MM.1S (cell line): ENCODE results near the gene CACNA2D1.

Experiments used
- DNase-seq: peaks from one replicate; pipeline ENCODE4 v3.0.0-alpha.2; 2015
- H2AFZ ChIP-seq: fragments of 300-600 bp; sonication (generic); 2 replicates; pipeline ENCODE4 v1.6.0; 2016; ENCODE audit warnings: antibody characterized with exemption, low read length
- H3F3A ChIP-seq: fragments of 300-600 bp; sonication (generic); 2 replicates; pipeline ENCODE4 v1.6.1; 2016; ENCODE audit warnings: mild to moderate bottlenecking, antibody characterized with exemption, low read length, moderate library complexity, mixed read lengths; ENCODE audit not compliant: insufficient read depth
- H3K27ac ChIP-seq: fragments of 300-600 bp; sonication (generic); 2 replicates; pipeline ENCODE4 v1.5.1; 2016; ENCODE audit warnings: mild to moderate bottlenecking, low read length
- H3K27me3 ChIP-seq: fragments of 300-600 bp; sonication (generic); replicated peaks from 2 replicates; pipeline ENCODE4 v1.6.0; 2016; ENCODE audit warnings: low read length; ENCODE audit not compliant: insufficient read depth
- H3K36me3 ChIP-seq: fragments of 300-600 bp; sonication (generic); replicated peaks from 2 replicates; pipeline ENCODE4 v1.6.1; 2016; ENCODE audit warnings: mild to moderate bottlenecking, low read length, mixed read lengths; ENCODE audit not compliant: insufficient read depth
- H3K4me1 ChIP-seq: fragments of 300-600 bp; sonication (generic); 2 replicates; pipeline ENCODE4 v1.6.1; 2016; ENCODE audit warnings: low read length, mixed read lengths
- H3K4me2 ChIP-seq: fragments of 300-600 bp; sonication (generic); 2 replicates; pipeline ENCODE4 v1.6.0; 2016; ENCODE audit warnings: low read depth, low read length
- H3K4me3 ChIP-seq: fragments of 300-600 bp; sonication (generic); 2 replicates; pipeline ENCODE4 v1.5.1; 2016; ENCODE audit warnings: low read length, mixed read lengths
- H3K79me2 ChIP-seq: fragments of 300-600 bp; sonication (generic); 2 replicates; pipeline ENCODE4 v1.6.1; 2016; ENCODE audit warnings: mixed run types, low read length, mixed read lengths
- H3K9ac ChIP-seq: fragments of 300-600 bp; sonication (generic); 2 replicates; pipeline ENCODE4 v1.6.1; 2016; ENCODE audit warnings: low read length, mixed read lengths
- H3K9me2 ChIP-seq: fragments of 300-600 bp; sonication (generic); replicated peaks from 2 replicates; pipeline ENCODE4 v1.6.1; 2016; ENCODE audit warnings: mild to moderate bottlenecking, low read length, mixed read lengths; ENCODE audit not compliant: insufficient read depth
- H3K9me3 ChIP-seq: fragments of 300-600 bp; sonication (generic); replicated peaks from 2 replicates; pipeline ENCODE4 v1.6.1; 2016; ENCODE audit warnings: mild to moderate bottlenecking, low read length, mixed read lengths; ENCODE audit not compliant: insufficient read depth
- H4K20me1 ChIP-seq: fragments of 300-600 bp; sonication (generic); 2 replicates; pipeline ENCODE4 v1.6.1; 2016; ENCODE audit warnings: mild to moderate bottlenecking, low read length, moderate library complexity, mixed read lengths; ENCODE audit not compliant: insufficient read depth
- EZH2 ChIP-seq: fragments of 300-600 bp; sonication (generic); optimal IDR thresholded peaks from 2 replicates; pipeline ENCODE3; 2017; ENCODE audit warnings: low read depth, mild to moderate bottlenecking, antibody characterized with exemption, low read length, mixed read lengths
- EZH2phosphoT487 ChIP-seq: fragments of 300-600 bp; sonication (generic); IDR thresholded peaks from 2 replicates; pipeline ENCODE4 v1.6.1; 2018; ENCODE audit warnings: antibody characterized with exemption, low read length
- TF ChIP-seq, protein P1 (sequence below): fragments of 300-600 bp; sonication (generic); IDR thresholded peaks from 2 replicates; pipeline ENCODE4 v1.5.1; 2016; ENCODE audit warnings: antibody characterized with exemption, low read length, mixed read lengths

The CACNA2D1 gene

GRCh38 chr7:82266081-82266480 is 177.5 kb downstream of the CACNA2D1 start:
- no peak overlapping the region for H3K27ac ChIP-seq
- DNase-seq, result no peak
- H3K9ac ChIP-seq, result no peak overlapping the region
- H3K9me3 ChIP-seq, result no peaks in the 10 kb centered on the region
- H3K9me2 ChIP-seq, result no peaks in the 10 kb centered on the region
- no peaks in the 10 kb centered on the region for H3K36me3 ChIP-seq
- no peak overlapping the region for H2AFZ ChIP-seq
- no peaks in the 10 kb centered on the region for H3K27me3 ChIP-seq
- no peaks in the 10 kb centered on the region for H4K20me1 ChIP-seq
- no peaks in the 10 kb centered on the region for H3K79me2 ChIP-seq
- TF ChIP-seq, protein P1, sequence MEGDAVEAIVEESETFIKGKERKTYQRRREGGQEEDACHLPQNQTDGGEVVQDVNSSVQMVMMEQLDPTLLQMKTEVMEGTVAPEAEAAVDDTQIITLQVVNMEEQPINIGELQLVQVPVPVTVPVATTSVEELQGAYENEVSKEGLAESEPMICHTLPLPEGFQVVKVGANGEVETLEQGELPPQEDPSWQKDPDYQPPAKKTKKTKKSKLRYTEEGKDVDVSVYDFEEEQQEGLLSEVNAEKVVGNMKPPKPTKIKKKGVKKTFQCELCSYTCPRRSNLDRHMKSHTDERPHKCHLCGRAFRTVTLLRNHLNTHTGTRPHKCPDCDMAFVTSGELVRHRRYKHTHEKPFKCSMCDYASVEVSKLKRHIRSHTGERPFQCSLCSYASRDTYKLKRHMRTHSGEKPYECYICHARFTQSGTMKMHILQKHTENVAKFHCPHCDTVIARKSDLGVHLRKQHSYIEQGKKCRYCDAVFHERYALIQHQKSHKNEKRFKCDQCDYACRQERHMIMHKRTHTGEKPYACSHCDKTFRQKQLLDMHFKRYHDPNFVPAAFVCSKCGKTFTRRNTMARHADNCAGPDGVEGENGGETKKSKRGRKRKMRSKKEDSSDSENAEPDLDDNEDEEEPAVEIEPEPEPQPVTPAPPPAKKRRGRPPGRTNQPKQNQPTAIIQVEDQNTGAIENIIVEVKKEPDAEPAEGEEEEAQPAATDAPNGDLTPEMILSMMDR, result no peak
- TF ChIP-seq EZH2phosphoT487, result no peak
- TF ChIP-seq EZH2, result no peak
- no peak overlapping the region for H3K4me2 ChIP-seq
- no peaks in the 10 kb centered on the region for H3F3A ChIP-seq
- H3K4me3 ChIP-seq, result no peak overlapping the region
- H3K4me1 ChIP-seq, result no peaks in the 10 kb centered on the region

DNA sequence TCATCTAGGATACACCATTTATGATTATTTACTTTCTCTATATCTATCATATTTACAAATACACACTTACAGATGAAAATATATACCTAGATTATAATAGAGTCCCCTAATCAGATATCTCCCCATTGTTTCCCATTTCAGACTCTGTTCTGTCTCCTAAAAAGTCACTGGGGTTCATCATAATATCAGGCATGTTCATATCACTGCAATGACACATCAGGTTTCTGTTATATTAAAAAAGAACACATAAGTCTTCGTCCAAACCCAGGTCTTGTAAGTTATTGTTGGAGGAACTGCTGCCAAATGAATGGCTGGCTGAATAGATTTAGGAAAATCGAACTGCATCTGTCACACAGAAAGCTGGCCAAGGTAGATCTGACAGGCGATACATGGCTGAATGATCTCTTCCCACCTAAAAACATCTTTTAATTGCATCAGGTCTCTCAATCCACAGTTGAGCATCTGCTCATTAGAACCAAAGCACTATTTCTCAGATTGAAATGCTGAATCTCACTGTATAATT is 178.7 kb downstream of the CACNA2D1 start:
- H3K4me3 ChIP-seq, result no peak overlapping the region
- H3F3A ChIP-seq, result no peaks in the 10 kb centered on the region
- TF ChIP-seq, protein P1, result no peak
- TF ChIP-seq EZH2 (no peak), EZH2phosphoT487 (no peak)
- H3K79me2 ChIP-seq, result no peaks in the 10 kb centered on the region
- no peaks in the 10 kb centered on the region for H4K20me1 ChIP-seq
- no peaks in the 10 kb centered on the region for H3K27me3 ChIP-seq
- H3K9me2 ChIP-seq, result no peaks in the 10 kb centered on the region
- no peak overlapping the region for H3K9ac ChIP-seq
- no peaks in the 10 kb centered on the region for H3K4me1 ChIP-seq
- H3K9me3 ChIP-seq, result no peaks in the 10 kb centered on the region
- no peak overlapping the region for H2AFZ ChIP-seq
- no peaks in the 10 kb centered on the region for H3K36me3 ChIP-seq
- no peak for DNase-seq
- no peak overlapping the region for H3K4me2 ChIP-seq
- no peak overlapping the region for H3K27ac ChIP-seq

GRCh38 chr7:82263920-82264782 is 179.4 kb downstream of the CACNA2D1 start:
- H3K27me3 ChIP-seq, result no peaks in the 10 kb centered on the region
- no peak overlapping the region for H3K4me2 ChIP-seq
- H3F3A ChIP-seq, result no peaks in the 10 kb centered on the region
- no peaks in the 10 kb centered on the region for H3K9me2 ChIP-seq
- H3K27ac ChIP-seq, result no peak overlapping the region
- H2AFZ ChIP-seq, result no peak overlapping the region
- H4K20me1 ChIP-seq, result no peaks in the 10 kb centered on the region
- H3K4me1 ChIP-seq, result no peaks in the 10 kb centered on the region
- H3K9ac ChIP-seq, result no peak overlapping the region
- no peaks in the 10 kb centered on the region for H3K9me3 ChIP-seq
- no peak for DNase-seq
- no peaks in the 10 kb centered on the region for H3K36me3 ChIP-seq
- no peak overlapping the region for H3K4me3 ChIP-seq
- no peaks in the 10 kb centered on the region for H3K79me2 ChIP-seq
- TF ChIP-seq EZH2phosphoT487, result no peak
- TF ChIP-seq, protein P1, result no peak
- TF ChIP-seq EZH2, result no peak
